ENCODE data around the gene PTF1A.

GRCh38 chr10:23151071-23151470 lies 41.0 kb upstream of the PTF1A start:
- no peak for TF ChIP-seq POLR2A (IDR thresholded peaks at IDR 0.05)
- TF ChIP-seq POLR2AphosphoS5 (IDR thresholded peaks at IDR 0.05), result no peak
- no peak for TF ChIP-seq CTCF (IDR thresholded peaks at IDR 0.05 in 8 of 11, conservative IDR thresholded peaks at IDR 0.05 in 3 of 11)

All from spleen (tissue), 7 donors.